HG03520 (cell line): ENCODE measurements around the gene BTN1A1.

Source experiments
- ATAC-seq: cut with Tn5 transposase; IDR thresholded peaks from one replicate; pipeline ENCODE4 v1.9.1; 2021; ENCODE audit warnings: mild to moderate bottlenecking, moderate library complexity; ENCODE audit not compliant: unreplicated experiment

The BTN1A1 gene

GRCh38 chr6:26475823-26476729, 24.0 kb upstream of the BTN1A1 start:
- no peak for ATAC-seq

GRCh38 chr6:26476896-26477295, 23.2 kb upstream of the BTN1A1 start:
- ATAC-seq, result no peak

GRCh38 chr6:26477426-26477825, 22.7 kb upstream of the BTN1A1 start:
- ATAC-seq, result no peak

- no peak for ATAC-seq
These were observed 21.8 kb upstream of the BTN1A1 start for GRCh38 chr6:26478100-26478984.

- no peak for ATAC-seq
These were observed 21.2 kb upstream of the BTN1A1 start for GRCh38 chr6:26478985-26479278.

- ATAC-seq, result no peak
These were observed 17.8 kb upstream of the BTN1A1 start for GRCh38 chr6:26482338-26482737.

GRCh38 chr6:26483727-26484126, 16.4 kb upstream of the BTN1A1 start:
- ATAC-seq, result no peak

GRCh38 chr6:26484161-26484560, 15.9 kb upstream of the BTN1A1 start:
- ATAC-seq, result no peak

- no peak for ATAC-seq
These were observed 14.9 kb upstream of the BTN1A1 start for GRCh38 chr6:26485112-26485780.

GRCh38 chr6:26486358-26486757, 13.7 kb upstream of the BTN1A1 start:
- no peak for ATAC-seq

GRCh38 chr6:26487466-26487865, 12.6 kb upstream of the BTN1A1 start:
- no peak for ATAC-seq

- no peak for ATAC-seq
These were observed 9.8 kb upstream of the BTN1A1 start for GRCh38 chr6:26489996-26490964.

GRCh38 chr6:26491604-26492003, 8.5 kb upstream of the BTN1A1 start:
- ATAC-seq, result no peak

GRCh38 chr6:26493258-26493657, 6.8 kb upstream of the BTN1A1 start:
- ATAC-seq, result no peak

GRCh38 chr6:26494117-26494516, 6.0 kb upstream of the BTN1A1 start:
- ATAC-seq, result no peak

- no peak for ATAC-seq
These were observed 4.8 kb upstream of the BTN1A1 start for GRCh38 chr6:26495281-26495680.

- ATAC-seq, result no peak
These were observed 2.5 kb upstream of the BTN1A1 start for GRCh38 chr6:26497610-26498009.

GRCh38 chr6:26501482-26501986, 1.4 kb downstream of the BTN1A1 start:
- ATAC-seq, result no peak

GRCh38 chr6:26502165-26502564, 2.1 kb downstream of the BTN1A1 start:
- ATAC-seq, result no peak

GRCh38 chr6:26502626-26503025, 2.5 kb downstream of the BTN1A1 start:
- ATAC-seq, result no peak
